K562 (cell line): Measurements from ENCODE around the gene MAPK4.

Experiments
- ATF3 ChIP-seq, 2 experiments: fragments of 450-650 bp in 1 of 2; sonication (generic) in 1 of 2; formaldehyde crosslinking in 1 of 2; IDR thresholded peaks in 1 of 2; conservative IDR thresholded peaks in 1 of 2; 2 replicates each; pipeline versions ENCODE4 v1.6.1 to v1.8.1; 2016 to 2023; ENCODE audit warnings: mild to moderate bottlenecking in 2 of 2, moderate library complexity in 2 of 2, inconsistent platforms in 1 of 2, missing genetic modification reagents in 1 of 2
- CEBPB ChIP-seq: fragments of 450-650 bp; IDR thresholded peaks from 2 replicates; pipeline ENCODE4 v1.6.1; 2016; ENCODE audit warnings: missing genetic modification characterization, missing compliant biosample characterization
- POLR2A ChIP-seq: fragments of 450-650 bp; conservative IDR thresholded peaks from 2 replicates; pipeline ENCODE4 v1.6.1; 2016
- RFX5 ChIP-seq: IDR thresholded peaks from 2 replicates; pipeline ENCODE4 v1.6.1; 2011; ENCODE audit warnings: low read depth, mild to moderate bottlenecking, improper control_type of control experiment, low read length

GRCh38 chr18:50750546-50750945 is 190.7 kb downstream of the MAPK4 start:
- no peak for TF ChIP-seq RFX5
- TF ChIP-seq CEBPB = no peak
- TF ChIP-seq ATF3 (IDR thresholded peaks at IDR 0.05) = no peak
- no peak for TF ChIP-seq ATF3 (CRISPR knock-in tag; conservative IDR thresholded peaks at IDR 0.05)
- TF ChIP-seq POLR2A = no peak
